ENCODE data around the gene PAX2.

The PAX2 gene

GRCh38 chr10:100835810-100836209 lies 90.4 kb downstream of the PAX2 start:
- DNase-seq, result no peak

GRCh38 chr10:100836891-100837290 lies 91.5 kb downstream of the PAX2 start:
- DNase-seq, result no peak

GRCh38 chr10:100837300-100837699 lies 91.9 kb downstream of the PAX2 start:
- DNase-seq, result no peak

- no peak for DNase-seq
Observed at GRCh38 chr10:100838986-100839385, 93.6 kb downstream of the PAX2 start.

DNA sequence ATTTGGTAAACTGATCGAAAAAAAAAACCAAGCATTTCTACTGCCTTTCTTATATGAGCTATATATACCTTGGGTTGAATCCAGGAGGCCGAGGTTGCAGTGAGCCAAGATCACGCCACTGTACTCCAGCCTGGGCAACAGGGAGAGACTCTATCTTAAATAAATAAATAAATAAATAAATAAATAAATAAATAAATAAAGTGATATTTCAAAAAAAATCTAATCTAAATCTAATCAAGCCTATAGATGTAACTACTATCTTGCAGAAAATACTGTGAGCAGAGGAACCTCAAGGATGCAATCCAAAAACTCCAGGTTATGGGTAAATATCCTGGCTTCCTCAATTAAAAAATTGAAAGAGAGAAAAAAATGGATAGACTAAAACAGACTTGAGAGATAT lies 96.1 kb downstream of the PAX2 start:
- DNase-seq, result no peak

DNA sequence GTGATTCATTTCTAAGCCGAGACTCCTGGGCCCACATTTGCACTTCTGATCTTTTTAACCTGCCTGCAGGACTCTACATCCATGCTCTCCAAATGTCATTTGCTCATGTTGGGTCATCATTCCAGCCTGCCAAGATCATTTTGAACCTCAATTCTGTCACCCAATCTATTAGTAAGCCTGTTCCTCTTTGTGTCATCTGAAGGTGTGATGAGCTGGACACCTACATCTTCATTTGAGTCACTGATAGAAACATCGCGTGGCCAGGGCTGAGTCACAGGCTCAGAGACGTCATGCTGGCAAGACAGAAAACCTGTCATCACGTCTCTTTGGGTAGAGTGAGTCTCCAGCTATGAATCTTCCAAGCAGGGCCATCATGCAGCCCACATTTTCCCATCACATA lies 102.1 kb downstream of the PAX2 start:
- DNase-seq, result peak in 8 of 56 donors; percentile 4 to 45 (median 13)

DNA sequence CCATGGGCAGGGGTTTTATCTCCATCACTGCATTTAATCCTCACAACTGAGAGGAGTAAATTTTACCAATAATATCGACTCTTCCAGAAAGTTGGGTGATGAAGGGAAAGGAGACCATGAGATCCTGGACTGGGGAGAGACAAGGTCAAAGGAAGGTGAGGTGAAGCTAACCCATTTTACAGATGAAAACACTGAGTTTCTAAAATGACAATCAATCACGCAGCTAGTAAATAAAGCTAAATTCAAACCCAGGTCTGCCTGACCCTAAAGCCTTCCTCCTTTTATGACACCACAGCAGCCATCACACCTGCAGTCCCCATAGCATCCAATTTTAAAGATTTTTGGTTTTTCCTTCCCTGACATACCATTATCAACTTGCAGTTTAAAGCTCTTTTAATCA lies 103.4 kb downstream of the PAX2 start:
- DNase-seq, result no peak

- DNase-seq, result peak in 2 of 56 donors; percentile 39 to 50
Observed at GRCh38 chr10:100858261-100858660, 112.9 kb downstream of the PAX2 start.

- DNase-seq, result peak in 32 of 56 donors; percentile 7 to 74 (median 36)
Observed at GRCh38 chr10:100858747-100859483, 113.5 kb downstream of the PAX2 start.

GRCh38 chr10:100859484-100859763 lies 114.0 kb downstream of the PAX2 start:
- no peak for DNase-seq

GRCh38 chr10:100863433-100863832 lies 118.1 kb downstream of the PAX2 start:
- no peak for DNase-seq

DNA sequence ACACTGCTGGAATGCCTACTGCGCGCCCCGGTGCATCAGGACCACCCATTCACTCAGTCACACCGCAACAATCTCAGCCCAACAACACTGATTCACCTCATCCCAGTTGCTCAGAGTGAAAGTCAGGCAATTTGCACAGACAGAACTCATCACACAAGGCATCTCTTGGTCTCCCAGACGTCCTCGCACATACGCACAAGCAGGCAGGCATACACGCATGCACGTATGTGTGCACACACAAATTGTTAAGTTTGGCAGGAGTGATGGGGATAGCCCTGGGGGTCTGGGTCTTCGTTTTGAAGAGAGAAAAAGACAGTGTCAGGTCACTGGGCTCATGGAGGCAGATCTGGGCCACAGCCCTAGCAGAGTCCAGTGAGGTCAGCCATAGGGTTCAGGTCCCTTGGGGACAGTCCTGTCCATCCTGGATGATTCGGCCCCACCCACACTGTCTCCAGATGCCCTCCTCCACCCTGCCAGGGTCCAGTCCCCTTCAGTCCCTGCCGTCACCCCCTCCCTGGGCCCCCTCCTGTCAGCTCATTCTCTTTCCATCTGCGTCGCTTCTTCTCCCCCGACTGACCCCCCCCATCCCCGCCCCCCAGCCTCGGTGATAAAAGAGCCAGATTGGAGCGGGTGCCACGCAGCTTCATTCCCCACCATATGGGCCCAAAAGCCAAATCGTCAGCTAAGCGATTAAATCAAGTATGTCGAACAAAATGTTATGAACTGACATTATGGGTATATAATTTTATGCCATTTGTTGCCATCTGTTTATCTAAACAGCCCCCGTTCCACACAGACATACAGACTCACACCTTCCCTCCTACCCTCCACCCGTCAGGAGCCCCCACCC lies 118.9 kb downstream of the PAX2 start:
- DNase-seq, result no peak

GRCh38 chr10:100864978-100865377 lies 119.6 kb downstream of the PAX2 start:
- DNase-seq, result no peak

DNA sequence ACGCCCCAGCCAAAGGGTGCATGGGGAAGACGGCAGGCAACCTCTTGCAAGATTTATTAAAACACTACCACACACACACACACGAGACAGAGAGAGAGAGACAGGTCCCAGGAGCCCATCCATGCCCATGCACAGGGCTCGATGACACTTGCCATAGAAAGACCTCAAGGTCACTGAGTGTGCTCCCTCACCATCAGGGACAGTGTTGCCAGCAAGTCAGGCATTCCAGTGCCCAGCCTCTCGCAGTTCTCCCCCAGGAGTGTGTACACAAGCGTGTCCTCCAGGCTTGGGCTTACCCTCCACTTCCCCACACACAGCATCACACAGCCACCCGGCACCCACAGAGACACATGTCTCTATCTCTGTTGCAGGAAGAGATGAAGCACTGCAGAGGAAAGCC lies 120.6 kb downstream of the PAX2 start:
- DNase-seq, result no peak

DNA sequence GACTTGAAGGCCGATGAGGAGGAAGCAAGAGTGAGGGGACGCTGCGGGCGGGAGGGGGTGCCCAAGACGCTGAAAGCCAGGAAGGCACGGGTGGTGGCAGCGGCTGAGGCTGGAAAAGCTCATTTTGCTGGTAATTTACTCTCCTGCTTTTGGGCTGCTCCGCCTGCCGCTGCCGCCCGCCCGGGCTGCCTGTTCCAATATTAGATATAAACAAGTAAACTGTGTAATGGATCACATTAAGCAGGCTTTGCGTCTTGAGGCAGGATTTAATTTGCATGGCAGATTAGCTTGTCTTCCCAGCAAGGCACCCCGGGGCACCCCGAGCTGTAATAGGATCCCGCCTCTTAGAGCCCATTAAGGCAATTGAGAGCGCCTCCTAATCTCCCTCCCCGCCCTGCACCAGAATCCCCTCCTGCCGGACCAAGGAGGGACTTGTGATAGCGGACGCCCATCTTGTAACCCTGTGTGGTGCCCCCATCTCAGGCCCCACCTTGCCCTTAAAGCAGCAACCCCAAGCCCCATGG lies 121.3 kb downstream of the PAX2 start:
- DNase-seq, result no peak

- no peak for DNase-seq
Observed at GRCh38 chr10:100867261-100867963, 122.0 kb downstream of the PAX2 start.

GRCh38 chr10:100868382-100868781 lies 123.0 kb downstream of the PAX2 start:
- DNase-seq, result no peak

- no peak for DNase-seq
Observed at GRCh38 chr10:100869399-100869798, 124.0 kb downstream of the PAX2 start.

DNA sequence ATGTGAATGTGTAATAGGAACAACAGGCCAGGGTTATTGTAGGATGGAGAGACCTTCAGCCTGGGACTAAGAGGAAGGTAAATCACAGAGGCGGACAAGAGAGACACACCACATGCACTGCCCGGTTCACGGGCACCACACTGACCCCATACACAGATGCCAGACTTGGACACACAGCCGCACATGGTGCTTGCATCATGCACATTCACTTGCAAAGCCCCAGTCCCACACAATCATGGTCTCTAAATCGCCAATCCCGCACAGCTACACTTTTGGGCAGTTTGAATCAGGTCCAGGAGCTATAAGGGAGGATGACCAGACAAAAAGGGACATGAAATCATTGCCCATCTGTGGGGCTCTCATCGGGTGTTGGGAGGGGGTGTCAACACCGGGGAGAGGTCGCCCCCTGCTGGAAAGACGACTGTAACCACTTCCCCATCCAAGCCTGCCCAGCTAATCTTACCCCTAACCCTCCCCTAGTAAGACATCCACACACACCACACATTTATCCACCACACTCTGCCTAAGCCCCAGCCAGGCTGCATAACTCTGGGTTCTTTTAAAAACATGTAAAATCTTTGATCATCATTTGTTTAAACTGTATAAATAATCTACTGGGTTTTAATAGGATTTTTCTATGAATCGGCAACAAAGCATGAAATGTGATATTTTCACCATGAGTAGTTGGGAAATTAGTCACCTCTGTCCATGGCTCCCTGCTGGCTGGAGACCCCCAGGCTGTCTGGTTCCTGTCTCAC lies 126.8 kb downstream of the PAX2 start:
- peak in 13 of 56 donors; percentile 3 to 43 (median 15) for DNase-seq

DNA sequence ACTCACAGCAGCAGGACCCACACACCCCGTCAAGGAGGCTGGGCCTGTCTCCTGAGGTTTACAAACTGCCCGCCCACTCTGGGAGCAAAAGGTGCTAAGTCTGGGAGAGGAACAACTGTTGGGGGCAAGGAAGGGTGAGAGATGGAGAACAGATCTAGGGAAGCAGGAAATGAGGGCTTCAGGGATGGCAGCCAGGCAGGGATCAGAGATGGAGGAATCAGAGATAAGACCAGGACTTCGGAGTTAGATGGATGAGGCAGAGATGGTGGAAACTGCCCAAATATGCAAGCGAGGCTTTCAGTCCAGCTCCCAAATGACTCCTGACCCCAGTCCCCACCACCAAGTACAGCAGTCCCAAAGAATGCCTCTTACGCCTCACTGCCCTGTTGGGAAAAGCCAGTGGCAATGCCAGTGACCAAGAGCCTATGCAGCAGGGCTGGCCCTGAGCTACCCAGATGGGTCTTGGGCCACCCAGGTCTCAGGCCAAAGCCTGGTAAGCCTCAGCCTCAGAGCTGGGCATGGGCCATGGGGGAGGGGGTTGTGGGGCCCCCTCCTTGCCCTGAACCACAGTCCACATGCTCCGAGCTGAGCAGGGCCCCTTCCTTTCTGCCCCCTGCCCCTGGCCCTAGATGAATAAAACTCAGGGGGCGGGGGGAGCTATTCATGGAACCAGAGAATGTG lies 127.9 kb downstream of the PAX2 start:
- no peak for DNase-seq
